ENCODE results near the gene HYI. TPM values are rescaled to one million over a fixed set of nuclear protein-coding genes. Genes with fewer than 3 reads are reported as not detected.

Gene HYI
- total and polyA plus RNA-seq, 7 donors = 40.4 to 104 (median 72.8) TPM

DNA sequence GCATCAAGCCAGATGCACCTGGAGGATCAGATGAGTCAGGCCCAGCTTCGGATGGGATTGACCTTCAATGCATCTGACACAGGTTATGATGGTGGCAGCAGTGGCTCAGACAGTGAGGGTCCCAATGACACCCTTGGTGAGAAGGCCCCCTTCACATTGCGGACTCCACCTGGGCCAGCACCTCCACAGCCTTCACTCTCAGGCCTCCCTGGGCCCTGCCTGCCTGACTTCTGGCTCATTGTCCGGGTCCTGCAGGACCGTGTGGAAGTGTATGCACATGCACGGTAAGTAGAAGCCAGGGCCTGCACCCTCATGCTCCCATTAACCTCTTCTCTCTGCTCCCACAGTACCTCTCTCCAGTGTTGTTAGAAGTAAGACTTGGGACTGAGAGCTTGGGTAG lies 20.8 kb downstream of the HYI start:
- TF ChIP-seq, protein P1, sequence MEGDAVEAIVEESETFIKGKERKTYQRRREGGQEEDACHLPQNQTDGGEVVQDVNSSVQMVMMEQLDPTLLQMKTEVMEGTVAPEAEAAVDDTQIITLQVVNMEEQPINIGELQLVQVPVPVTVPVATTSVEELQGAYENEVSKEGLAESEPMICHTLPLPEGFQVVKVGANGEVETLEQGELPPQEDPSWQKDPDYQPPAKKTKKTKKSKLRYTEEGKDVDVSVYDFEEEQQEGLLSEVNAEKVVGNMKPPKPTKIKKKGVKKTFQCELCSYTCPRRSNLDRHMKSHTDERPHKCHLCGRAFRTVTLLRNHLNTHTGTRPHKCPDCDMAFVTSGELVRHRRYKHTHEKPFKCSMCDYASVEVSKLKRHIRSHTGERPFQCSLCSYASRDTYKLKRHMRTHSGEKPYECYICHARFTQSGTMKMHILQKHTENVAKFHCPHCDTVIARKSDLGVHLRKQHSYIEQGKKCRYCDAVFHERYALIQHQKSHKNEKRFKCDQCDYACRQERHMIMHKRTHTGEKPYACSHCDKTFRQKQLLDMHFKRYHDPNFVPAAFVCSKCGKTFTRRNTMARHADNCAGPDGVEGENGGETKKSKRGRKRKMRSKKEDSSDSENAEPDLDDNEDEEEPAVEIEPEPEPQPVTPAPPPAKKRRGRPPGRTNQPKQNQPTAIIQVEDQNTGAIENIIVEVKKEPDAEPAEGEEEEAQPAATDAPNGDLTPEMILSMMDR (IDR thresholded peaks at IDR 0.05) = no peak
- TF ChIP-seq EP300 (IDR thresholded peaks at IDR 0.05) = no peak
- no peak for TF ChIP-seq POLR2AphosphoS5 (IDR thresholded peaks at IDR 0.05)
- TF ChIP-seq POLR2A (IDR thresholded peaks at IDR 0.05) = no peak
- no peak overlapping the region for H3K27ac ChIP-seq
- intact Hi-C loops (cut with DNase I) = no loop called here
- 95 to 96% methylated on average over 5 of the region's 5 CpGs for WGBS, 2 donors
- H3K4me3 ChIP-seq = no peak overlapping the region
- peaks cover 0 to 20% (median 14%) of the 10 kb centered on the region in 4 donors for H3K4me1 ChIP-seq
- no peak for DNase-seq
- no peaks in the 10 kb centered on the region for H3K9me3 ChIP-seq
- peaks cover 37 to 85% (median 62%) of the 10 kb centered on the region in 4 donors for H3K36me3 ChIP-seq
- no peaks in the 10 kb centered on the region for H3K27me3 ChIP-seq

DNA sequence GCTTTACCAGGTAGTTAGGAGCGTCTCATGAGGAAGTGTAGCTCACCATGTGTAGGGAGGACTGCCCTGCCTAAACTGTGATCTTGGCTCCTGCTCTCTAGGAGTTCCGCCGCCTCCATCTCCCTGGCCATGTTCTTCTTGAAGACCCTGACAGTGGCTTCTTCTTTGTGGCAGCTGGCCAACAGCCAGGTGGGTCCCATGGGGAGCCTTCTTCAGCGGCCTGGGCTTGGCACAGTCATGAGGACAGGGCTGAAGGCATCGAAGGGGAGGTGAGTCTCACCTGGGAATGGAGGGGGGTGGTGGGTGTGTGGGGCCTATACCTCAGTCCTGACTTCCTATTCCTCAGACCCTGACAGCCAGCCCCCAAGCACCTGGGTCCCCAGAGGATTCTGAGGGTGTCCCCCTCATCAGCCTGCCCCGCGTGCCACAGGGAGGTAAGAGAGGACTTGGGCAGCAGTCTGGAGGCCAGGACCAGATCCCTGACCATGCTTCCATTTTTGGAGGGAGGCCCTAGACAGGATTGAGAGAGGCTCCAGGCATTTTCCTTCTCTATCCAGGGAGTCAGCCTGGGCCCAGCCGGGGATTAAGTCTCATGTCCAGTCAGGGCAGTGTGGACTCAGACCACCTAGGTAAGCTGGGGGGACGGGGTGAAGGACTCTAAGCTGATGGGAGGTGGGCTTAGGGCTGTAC lies 21.4 kb downstream of the HYI start:
- H3K4me1 ChIP-seq = peaks cover 0 to 20% (median 14%) of the 10 kb centered on the region in 4 donors
- no peaks in the 10 kb centered on the region for H3K9me3 ChIP-seq
- intact Hi-C loops (cut with DNase I) = no loop called here
- peak; percentile 65 for DNase-seq
- H3K27me3 ChIP-seq = no peaks in the 10 kb centered on the region
- peaks cover 43 to 85% (median 67%) of the 10 kb centered on the region in 4 donors for H3K36me3 ChIP-seq
- TF ChIP-seq POLR2A (IDR thresholded peaks at IDR 0.05) (no peak), EP300 (IDR thresholded peaks at IDR 0.05) (no peak), POLR2AphosphoS5 (IDR thresholded peaks at IDR 0.05) (no peak)
- TF ChIP-seq, protein P1 (IDR thresholded peaks at IDR 0.05) = no peak
- WGBS, 2 donors = 95 to 96% methylated on average over 9 of the region's 9 CpGs
- H3K27ac ChIP-seq = no peak overlapping the region
- no peak overlapping the region for H3K4me3 ChIP-seq

DNA sequence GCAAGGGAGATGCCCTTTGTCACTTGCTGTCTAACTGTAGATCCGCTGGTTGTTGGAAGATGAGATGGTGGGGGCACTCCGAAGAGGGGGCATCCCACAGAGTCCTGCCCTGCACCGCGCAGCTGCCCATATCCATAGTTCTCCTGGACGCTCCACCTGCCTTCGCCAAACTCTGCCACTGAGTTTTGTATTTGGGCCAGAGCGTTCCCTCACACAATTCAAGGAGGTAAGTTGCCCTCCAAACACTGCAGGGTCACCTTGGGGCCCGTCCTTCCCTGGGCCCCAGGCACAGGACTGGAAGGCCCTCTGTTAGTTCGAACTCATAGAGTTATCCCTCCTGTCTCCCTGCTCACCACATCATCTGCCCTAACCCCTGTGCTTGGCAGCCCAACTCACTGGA lies 22.1 kb downstream of the HYI start:
- Histone ChIP-seq H3K36me3 (peaks cover 50 to 86% (median 74%) of the 10 kb centered on the region in 4 donors), H3K4me1 (peaks cover 0 to 20% (median 13%) of the 10 kb centered on the region in 4 donors), H3K27me3 (no peaks in the 10 kb centered on the region), H3K4me3 (no peak overlapping the region), H3K27ac (no peak overlapping the region), H3K9me3 (no peaks in the 10 kb centered on the region)
- 96% methylated on average over 9 of the region's 9 CpGs for WGBS, 2 donors
- intact Hi-C loops (cut with DNase I) = no loop called here
- TF ChIP-seq POLR2A (IDR thresholded peaks at IDR 0.05) = no peak
- no peak for TF ChIP-seq EP300 (IDR thresholded peaks at IDR 0.05)
- TF ChIP-seq, protein P1 (IDR thresholded peaks at IDR 0.05) = no peak
- TF ChIP-seq POLR2AphosphoS5 (IDR thresholded peaks at IDR 0.05) = no peak
- DNase-seq = no peak

DNA sequence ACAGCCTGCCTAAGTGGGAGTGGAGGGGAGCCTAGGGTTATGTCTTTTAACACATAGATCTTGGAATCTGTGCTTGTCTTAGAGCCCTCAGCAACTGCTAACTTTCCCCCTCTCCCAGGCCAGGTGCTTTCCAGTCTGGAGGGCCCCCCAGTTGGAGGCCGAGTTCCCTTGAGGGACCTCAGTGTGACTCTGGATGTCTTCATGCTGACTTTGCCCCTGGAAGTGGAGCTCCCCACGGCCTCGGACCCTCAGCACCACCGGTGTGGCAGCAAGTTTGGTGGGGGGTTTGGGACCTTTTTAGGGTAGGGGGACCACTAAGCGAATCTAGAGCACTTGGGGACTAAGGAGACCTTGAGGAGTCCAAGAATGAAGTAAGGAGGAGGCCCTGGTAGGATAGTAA lies 22.9 kb downstream of the HYI start:
- no peak for DNase-seq
- Histone ChIP-seq H3K36me3 (peaks cover 58 to 94% (median 82%) of the 10 kb centered on the region in 4 donors), H3K4me1 (peaks cover 0 to 13% (median 8%) of the 10 kb centered on the region in 4 donors), H3K9me3 (no peaks in the 10 kb centered on the region), H3K27ac (no peak overlapping the region), H3K27me3 (no peaks in the 10 kb centered on the region), H3K4me3 (no peak overlapping the region)
- 95 to 96% methylated on average over 5 of the region's 5 CpGs for WGBS, 2 donors
- TF ChIP-seq POLR2A (IDR thresholded peaks at IDR 0.05) (no peak), POLR2AphosphoS5 (IDR thresholded peaks at IDR 0.05) (no peak), EP300 (IDR thresholded peaks at IDR 0.05) (no peak)
- TF ChIP-seq, protein P1 (IDR thresholded peaks at IDR 0.05) = no peak
- intact Hi-C loops (cut with DNase I) = no loop called here
